HuH-7.5 (cell line): ENCODE results near the gene SPATA6L.

ENCODE experiments used
- DNase-seq: peaks from one replicate; pipeline ENCODE4 v3.0.0; 2011; ENCODE audit warnings: low spot score

Gene SPATA6L

GRCh38 chr9:4549751-4550295 lies 116.5 kb downstream of the SPATA6L start:
- DNase-seq = no peak

- DNase-seq = no peak
Measured at GRCh38 chr9:4548811-4549725, 117.2 kb downstream of the SPATA6L start.
